GM19438 (cell line): ENCODE results near the gene OR6C65.
"Not testable (repeated sequence)": the region's sequence is repeated elsewhere in the genome, so short reads cannot be mapped to it uniquely, and the experiment has no call there.

ENCODE experiments used
- ATAC-seq: cut with Tn5 transposase; IDR thresholded peaks from one replicate; pipeline ENCODE4 v1.9.1; 2021; ENCODE audit warnings: low read depth; ENCODE audit not compliant: unreplicated experiment

Gene OR6C65

DNA sequence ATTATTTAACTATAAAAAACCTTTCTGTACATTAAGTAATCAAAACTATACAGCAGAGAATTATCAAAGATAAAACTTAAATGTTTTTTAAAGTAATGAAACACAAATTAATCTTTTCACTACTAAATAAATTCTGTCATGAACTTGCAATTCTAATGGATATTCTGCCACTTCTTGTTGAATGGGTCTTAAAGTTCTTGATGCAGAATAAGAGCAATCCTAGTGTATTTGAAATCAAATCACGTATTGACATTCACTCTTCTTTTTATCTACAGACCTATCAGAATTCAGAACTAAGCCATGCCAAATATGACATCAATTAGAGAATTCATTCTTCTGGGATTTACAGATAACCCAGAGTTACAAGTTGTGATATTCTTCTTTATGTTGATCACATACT is at the start of gene OR6C65:
TSS of gene OR6C65 (plus strand) at position 301 of the 400 bp plus-strand sequence. CDS start at position 301, 0 bp downstream.
- no peak for ATAC-seq

- ATAC-seq = not testable (repeated sequence)
Observed at GRCh38 chr12:55355338-55355737, 45.0 kb upstream of the OR6C65 start.

- no peak for ATAC-seq
Observed at GRCh38 chr12:55362675-55363074, 37.7 kb upstream of the OR6C65 start, which contains the start of gene OR6C75. TSS of gene OR6C75 (plus strand) at chr12:55362975. CDS start at chr12:55365111, 2,136 bp downstream.

GRCh38 chr12:55365086-55365485 is 35.2 kb upstream of the OR6C65 start:
- no peak for ATAC-seq

- ATAC-seq = no peak
Observed at GRCh38 chr12:55372521-55372920, 27.8 kb upstream of the OR6C65 start.

- no peak for ATAC-seq
Observed at GRCh38 chr12:55385891-55386290, 14.4 kb upstream of the OR6C65 start.

DNA sequence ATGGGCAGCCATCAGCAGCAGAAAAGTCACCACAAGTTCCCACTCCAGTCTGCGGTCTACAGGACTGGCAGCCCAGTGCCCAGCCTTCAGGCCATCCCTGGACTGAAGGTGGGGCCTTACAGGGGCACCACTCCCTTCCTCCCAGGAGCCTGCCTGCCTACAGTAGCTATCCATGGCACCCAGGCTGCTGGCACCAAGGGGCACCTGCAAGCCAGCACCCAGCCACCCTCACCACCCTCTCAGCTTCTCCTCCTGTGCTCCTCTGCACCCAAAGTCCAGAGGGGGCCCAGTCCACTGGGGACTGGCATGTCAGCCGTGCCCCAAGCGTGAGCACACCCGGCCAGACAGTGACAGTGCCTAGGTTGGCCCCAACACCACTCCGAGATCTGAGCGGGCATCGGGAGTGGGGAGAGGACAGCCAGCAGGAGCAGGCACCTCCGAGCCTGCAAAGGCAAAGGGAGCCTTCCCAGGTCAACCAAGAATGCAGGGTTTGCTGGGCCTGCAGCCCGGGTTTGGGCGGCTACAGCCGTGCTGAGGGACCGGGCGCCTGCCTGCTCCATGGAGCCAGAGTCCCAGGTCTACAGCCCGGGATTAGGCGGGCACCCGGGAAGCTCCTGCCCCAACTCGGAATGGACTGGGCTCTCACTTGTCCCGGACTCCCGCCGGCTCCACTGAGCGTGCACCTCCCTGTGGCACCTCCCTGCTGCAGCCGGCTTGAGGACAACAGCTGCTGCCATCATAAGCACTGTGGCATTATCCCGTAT is 8.1 kb upstream of the OR6C65 start:
- ATAC-seq = no peak

- no peak for ATAC-seq
Observed at GRCh38 chr12:55396326-55396725, 4.0 kb upstream of the OR6C65 start.

DNA sequence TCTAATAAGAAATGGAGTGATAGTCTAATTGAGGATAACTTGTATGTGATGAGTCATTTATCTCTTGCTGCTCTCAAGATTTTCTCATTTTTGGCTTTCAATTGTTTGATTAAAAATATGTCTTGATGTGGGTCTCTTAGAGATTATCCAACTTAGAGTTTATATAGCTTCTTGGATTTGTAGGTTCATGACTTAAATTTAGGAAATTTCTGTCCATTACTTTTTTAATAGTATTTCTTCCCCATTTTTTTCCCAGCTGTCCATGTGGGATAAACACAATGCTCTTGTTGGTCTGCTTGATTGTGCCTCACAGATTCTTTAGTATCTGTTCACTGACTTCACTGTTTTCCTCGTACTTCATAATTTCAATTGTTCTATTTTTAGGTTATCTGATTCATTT is 7.5 kb downstream of the OR6C65 start:
- ATAC-seq = no peak

- ATAC-seq = not testable (repeated sequence)
Observed at GRCh38 chr12:55409133-55409532, 8.8 kb downstream of the OR6C65 start.

- ATAC-seq = not testable (repeated sequence)
Observed at GRCh38 chr12:55412138-55412537, 11.8 kb downstream of the OR6C65 start.

DNA sequence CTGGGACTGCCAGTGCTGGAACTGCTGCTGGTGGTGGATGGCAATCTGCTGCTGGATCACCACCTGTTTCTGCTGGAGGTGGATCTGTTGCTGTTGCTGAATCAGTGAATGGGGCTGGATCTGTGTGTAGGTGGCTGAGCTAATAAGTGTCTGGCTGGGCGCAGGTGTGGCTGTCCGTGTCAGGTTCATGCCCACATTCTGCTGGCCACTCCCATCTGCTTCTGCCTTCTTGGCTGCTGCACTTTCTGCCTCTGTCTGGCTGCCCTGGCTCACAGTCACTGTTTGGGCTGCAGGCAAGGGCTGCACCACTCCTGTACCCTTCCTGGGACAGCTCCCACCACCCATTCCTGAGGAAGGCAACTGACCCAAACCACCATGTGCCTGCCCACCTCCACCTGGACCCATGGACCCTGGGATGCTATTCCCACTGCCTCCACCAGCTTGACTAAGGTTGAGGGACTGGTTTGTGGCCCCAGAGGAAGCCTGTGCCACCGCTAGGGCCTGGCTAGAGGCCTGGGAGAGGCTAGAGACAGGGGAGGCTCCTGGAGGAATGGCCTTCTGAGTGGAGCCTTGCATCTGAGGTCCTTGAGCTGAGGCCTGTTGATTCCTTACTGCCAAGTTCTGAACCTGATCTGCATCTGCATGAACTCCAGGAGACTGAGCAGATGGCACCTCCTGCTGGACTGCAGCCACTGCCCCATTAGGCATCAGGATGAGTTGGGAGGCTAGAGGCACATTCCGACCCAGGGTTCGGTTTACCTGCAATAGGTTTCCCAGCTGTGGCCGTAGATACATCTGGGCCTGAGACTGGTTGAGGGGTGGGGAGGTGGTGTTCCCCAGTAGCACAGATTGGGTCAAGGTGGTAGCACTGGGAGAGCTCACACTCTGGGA is 13.4 kb downstream of the OR6C65 start:
- ATAC-seq = not testable (repeated sequence)

DNA sequence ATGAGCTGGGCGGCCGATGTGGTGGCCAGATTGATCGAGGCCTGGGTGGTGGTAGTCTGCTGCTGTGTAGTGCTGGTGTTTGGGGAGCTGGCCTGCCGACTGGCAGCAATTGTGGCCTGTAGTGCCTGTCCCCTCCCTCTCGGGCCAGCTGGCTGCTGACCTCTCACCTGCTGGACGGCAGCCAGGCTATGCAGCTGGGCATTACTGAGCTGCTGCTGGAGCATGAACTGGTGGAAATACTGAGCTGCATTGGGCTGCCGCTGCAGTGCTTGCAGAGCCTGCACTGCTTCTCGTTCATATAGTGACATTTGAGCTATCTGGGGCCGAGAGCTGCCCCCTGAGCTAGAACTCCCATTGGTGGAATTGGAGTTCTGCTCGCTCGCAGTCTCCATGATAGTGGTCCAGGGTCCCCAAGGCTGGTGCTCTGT is 14.1 kb downstream of the OR6C65 start:
- ATAC-seq = not testable (repeated sequence)

GRCh38 chr12:55414889-55415288 is 14.6 kb downstream of the OR6C65 start:
- ATAC-seq = not testable (repeated sequence)

GRCh38 chr12:55416961-55417360 is 16.6 kb downstream of the OR6C65 start:
- ATAC-seq = no peak

DNA sequence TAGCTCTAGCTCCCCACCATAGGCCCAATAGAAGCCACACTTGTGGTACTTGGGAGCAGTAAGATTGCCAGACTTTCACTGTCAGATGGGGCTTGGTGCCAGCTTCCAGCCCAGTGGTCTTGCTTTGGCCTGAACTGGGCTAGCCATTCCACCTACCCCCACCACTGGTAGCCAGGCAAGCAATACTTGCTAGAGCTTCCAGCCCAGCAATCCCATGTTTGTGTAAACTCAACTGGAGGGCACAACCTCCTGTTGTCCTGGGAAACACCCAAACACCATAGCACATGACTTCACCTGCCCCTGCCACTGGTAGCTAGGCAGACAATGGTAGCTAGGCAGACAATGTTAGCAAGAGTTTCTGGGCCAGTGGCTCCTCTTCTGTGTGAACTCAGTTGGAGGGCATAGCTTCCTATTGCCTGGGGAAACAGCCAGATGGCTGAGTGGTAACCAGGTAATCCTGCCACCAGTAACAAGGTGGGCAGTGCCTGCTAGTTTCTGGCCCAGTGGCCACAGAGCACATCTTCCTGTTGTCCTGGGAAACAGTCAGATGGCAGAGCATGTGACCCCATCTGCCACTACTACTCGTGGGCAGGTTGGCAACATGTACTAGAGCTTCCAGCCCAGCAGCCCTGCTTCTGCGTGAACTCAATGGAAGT is 20.1 kb downstream of the OR6C65 start:
- no peak for ATAC-seq

DNA sequence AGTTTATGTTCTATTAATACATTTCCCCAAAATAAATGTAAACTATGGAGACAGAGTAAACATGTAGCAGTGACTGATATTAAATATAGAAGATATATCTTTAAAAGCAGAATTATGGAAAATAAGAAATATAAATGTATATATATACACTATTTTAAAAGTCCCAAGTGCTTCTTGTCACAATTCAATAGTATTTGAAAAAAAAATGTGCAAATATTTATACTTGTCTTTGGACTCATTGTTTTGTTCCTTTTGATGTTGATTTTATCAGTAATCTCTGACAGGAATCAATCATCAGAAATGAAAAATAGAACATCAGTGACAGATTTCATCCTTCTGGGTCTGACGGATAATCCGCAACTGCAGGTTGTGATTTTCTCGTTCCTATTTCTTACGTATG is 25.6 kb downstream of the OR6C65 start, which contains the start of gene OR6C76:
TSS of gene OR6C76 (plus strand) at position 301 of the 400 bp plus-strand sequence. CDS start at position 301, 0 bp downstream.
- ATAC-seq = no peak

DNA sequence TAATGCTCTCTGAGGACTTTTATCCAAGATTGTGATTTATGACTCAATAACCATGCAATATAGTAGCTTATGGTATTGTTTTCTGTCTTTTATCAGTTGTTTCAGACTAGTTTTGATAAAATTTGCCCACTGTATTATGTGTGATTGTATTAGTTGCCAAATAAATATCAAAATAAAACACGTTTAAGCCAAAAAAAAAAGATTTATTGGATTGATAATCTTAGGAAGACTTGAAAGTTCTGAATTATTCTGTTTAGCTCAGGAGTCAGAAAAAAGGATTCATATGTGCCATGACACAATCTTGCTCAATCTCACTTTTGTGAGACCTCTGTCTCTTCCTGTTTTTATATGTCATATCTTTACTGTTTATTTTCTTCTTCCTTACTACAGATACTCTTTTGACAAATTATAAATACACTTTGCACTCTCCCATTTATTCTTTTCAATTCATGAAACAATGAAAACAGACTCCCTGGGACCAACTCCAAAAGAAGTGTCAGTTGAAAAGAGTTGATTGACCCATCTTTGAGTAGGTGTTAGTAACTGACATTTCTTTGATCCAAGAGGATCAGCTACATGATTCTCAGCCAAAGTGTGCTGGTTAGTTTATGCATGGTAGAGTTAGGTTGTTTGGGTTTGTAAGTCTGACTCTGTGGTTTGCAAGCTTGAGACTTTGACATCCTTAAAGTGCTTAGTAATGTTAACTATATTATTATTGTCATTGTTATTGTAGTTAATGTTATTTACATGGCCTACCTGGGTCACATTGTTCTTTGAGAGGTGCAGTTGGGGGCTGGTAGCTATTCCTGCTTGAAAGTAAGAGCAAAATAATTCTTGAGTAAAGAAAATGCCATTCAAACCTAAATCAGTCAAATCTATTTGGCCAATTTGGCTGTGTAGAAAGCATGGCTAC is 28.3 kb downstream of the OR6C65 start:
- ATAC-seq = no peak

DNA sequence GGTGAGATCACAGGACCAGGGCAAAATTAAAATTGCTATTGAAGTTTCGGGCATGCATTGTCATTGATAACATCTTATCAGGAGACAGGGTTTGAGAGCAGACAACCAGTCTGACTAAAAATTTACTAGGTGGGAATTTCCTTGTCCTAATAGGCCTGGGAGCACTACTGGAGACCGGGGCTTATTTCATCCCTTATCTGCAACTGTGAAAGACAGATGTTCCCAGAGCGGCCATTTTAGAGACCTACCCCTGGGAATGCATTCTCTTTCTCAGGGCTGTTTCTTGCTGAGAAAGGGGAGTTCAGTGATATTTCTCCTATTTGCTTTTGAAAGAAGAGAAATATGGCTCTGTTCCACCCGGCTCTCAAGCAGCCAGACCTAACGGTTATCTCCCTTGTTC is 40.9 kb downstream of the OR6C65 start:
- ATAC-seq = not testable (repeated sequence)

- no peak for ATAC-seq
Observed at GRCh38 chr12:55443776-55444175, 43.4 kb downstream of the OR6C65 start, which contains the start of gene OR6C2. TSS of gene OR6C2 (plus strand) at chr12:55444076. CDS start at chr12:55452214, 8,138 bp downstream.
